Ascending aorta (tissue), 2 donors: ENCODE data around the gene OCRL. TPM values are rescaled to one million over a fixed set of nuclear protein-coding genes. Genes with fewer than 3 reads are reported as not detected.

Source experiments
- DNase-seq, 2 donors: peaks; one replicate each; pipeline ENCODE4 v3.0.0-alpha.2; 2019; ENCODE audit warnings: low spot score in 2 of 2
- H3K27ac ChIP-seq, 2 donors: fragments of 200-600 bp; sonication (generic); one replicate each; pipeline ENCODE4 v1.5.1; 2016 to 2017; ENCODE audit warnings: mild to moderate bottlenecking in 1 of 2
- H3K27me3 ChIP-seq: fragments of 200-600 bp; sonication (generic); one replicate; pipeline ENCODE4 v1.5.1; 2017
- H3K36me3 ChIP-seq, 2 donors: fragments of 200-600 bp; sonication (generic); one replicate each; pipeline ENCODE4 v1.5.1; 2016
- H3K4me1 ChIP-seq, 2 donors: fragments of 200-600 bp; sonication (generic); one replicate each; pipeline ENCODE4 v1.5.1; 2016 to 2017; ENCODE audit warnings: mild to moderate bottlenecking in 1 of 2
- H3K4me3 ChIP-seq, 2 donors: fragments of 200-600 bp; sonication (generic); one replicate each; pipeline ENCODE4 v1.5.1; 2016 to 2017; ENCODE audit warnings: mild to moderate bottlenecking in 1 of 2
- H3K9me3 ChIP-seq, 2 donors: fragments of 200-600 bp; sonication (generic); one replicate each; pipeline ENCODE4 v1.5.1; 2016
- CTCF ChIP-seq, 3 experiments: fragments of 200-600 bp in 2 of 3; fragments of 450-650 bp in 1 of 3; sonication (generic) in 2 of 3; IDR thresholded peaks; one replicate each; pipeline ENCODE4 v1.5.1; 2016 to 2019; ENCODE audit warnings: antibody characterized with exemption in 3 of 3, mild to moderate bottlenecking in 1 of 3, moderate library complexity in 1 of 3
- intact Hi-C: fragments of 100-400 bp; cut with DNase I; formaldehyde crosslinking; loops from one replicate; pipeline ENCODE4 v1.15.1; 2023
- total RNA-seq: library from RNA; depleted of rRNA; stranded (reverse); fragments of >200 nt; gene quantifications from one replicate; pipeline ENCODE4 v1.1.0, GENCODE V29; 2016

The OCRL gene
- total RNA-seq, 1 donor from 2014 or later: 22.4 TPM

GRCh38 chrX:129599499-129599898 is 59.4 kb downstream of the OCRL start:
- H3K4me3 ChIP-seq: no peak overlapping the region
- H3K4me1 ChIP-seq: no peaks in the 10 kb centered on the region
- no peak for DNase-seq
- H3K27me3 ChIP-seq: no peaks in the 10 kb centered on the region
- no peak overlapping the region for H3K27ac ChIP-seq
- H3K9me3 ChIP-seq: no peaks in the 10 kb centered on the region
- no peak for TF ChIP-seq CTCF (IDR thresholded peaks at IDR 0.05)
- no peaks in the 10 kb centered on the region for H3K36me3 ChIP-seq
- intact Hi-C loops: no loop called here

GRCh38 chrX:129599996-129600395 is 59.9 kb downstream of the OCRL start:
- intact Hi-C loops: loop anchor here (5.0 to 10.0 kb wide), 4 partner anchors 245 to 1305 kb away; partner anchors contain the start of genes ELF4, ENOX2, UTP14A and ZDHHC9

GRCh38 chrX:129600981-129601424 is 60.9 kb downstream of the OCRL start:
- no peak for DNase-seq
- Histone ChIP-seq H3K9me3 (no peaks in the 10 kb centered on the region), H3K36me3 (no peaks in the 10 kb centered on the region), H3K27ac (peak overlapping the region; percentile 57 to 72), H3K27me3 (no peaks in the 10 kb centered on the region), H3K4me3 (no peak overlapping the region), H3K4me1 (no peaks in the 10 kb centered on the region)
- intact Hi-C loops: loop anchor here (5.0 to 10.0 kb wide), 4 partner anchors 244 to 1304 kb away; partner anchors contain the start of genes ELF4, ENOX2, UTP14A and ZDHHC9
- TF ChIP-seq CTCF (IDR thresholded peaks at IDR 0.05): peak; percentile 26 to 62 (median 62)

More at GRCh38 chrX:129599996-129600395, 59.9 kb downstream of the OCRL start:
- Histone ChIP-seq H3K4me3 (no peak overlapping the region), H3K27ac (no peak overlapping the region), H3K4me1 (no peaks in the 10 kb centered on the region), H3K27me3 (no peaks in the 10 kb centered on the region), H3K36me3 (no peaks in the 10 kb centered on the region), H3K9me3 (no peaks in the 10 kb centered on the region)
- no peak for TF ChIP-seq CTCF (IDR thresholded peaks at IDR 0.05)
- DNase-seq: no peak

- H3K27me3 ChIP-seq: no peaks in the 10 kb centered on the region
- TF ChIP-seq CTCF (IDR thresholded peaks at IDR 0.05): peak; percentile 75 to 80 (median 77)
- no peaks in the 10 kb centered on the region for H3K36me3 ChIP-seq
- no peak overlapping the region for H3K4me3 ChIP-seq
- intact Hi-C loops: loop anchor here (1.0 to 10.0 kb wide), 3 partner anchors 119 to 1298 kb away; partner anchors contain the start of genes ENOX2 and ZDHHC9
- no peaks in the 10 kb centered on the region for H3K9me3 ChIP-seq
- peak in 1 of 2 donors; percentile 70 for DNase-seq
- H3K27ac ChIP-seq: no peak overlapping the region
- no peaks in the 10 kb centered on the region for H3K4me1 ChIP-seq
Observed at GRCh38 chrX:129606918-129607317, 66.9 kb downstream of the OCRL start.

- TF ChIP-seq CTCF (IDR thresholded peaks at IDR 0.05): no peak
- Histone ChIP-seq H3K9me3 (no peaks in the 10 kb centered on the region), H3K4me3 (no peak overlapping the region), H3K27ac (no peak overlapping the region), H3K27me3 (no peaks in the 10 kb centered on the region), H3K4me1 (no peaks in the 10 kb centered on the region), H3K36me3 (no peaks in the 10 kb centered on the region)
- intact Hi-C loops: loop anchor here (10.0 kb wide), 2 partner anchors 236 to 1296 kb away; partner anchors contain the start of genes ENOX2 and ZDHHC9
- no peak for DNase-seq
Observed at GRCh38 chrX:129608496-129608895, 68.4 kb downstream of the OCRL start.
